Activated naive CD4-positive, alpha-beta T cell treated with anti-CD3 and anti-CD28 coated beads, Interleukin-2, amount 50 U/mL, for 16 hours (primary cell): ENCODE results near the gene LTBP3.
A peak's percentile ranks its signal among the peaks of the same experiment; 100 is the strongest.

Experiments
- DNase-seq: peaks from one replicate; pipeline ENCODE4 v3.0.0-alpha.2; 2020

LTBP3 gene

GRCh38 chr11:65553301-65554001 lies 4.7 kb downstream of the LTBP3 start:
- peak; percentile 67 for DNase-seq

- DNase-seq, result no peak
Observed at GRCh38 chr11:65552388-65552951, 5.7 kb downstream of the LTBP3 start.

- peak; percentile 60 for DNase-seq
Observed at GRCh38 chr11:65551572-65552387, 6.4 kb downstream of the LTBP3 start.

- DNase-seq, result no peak
Observed at GRCh38 chr11:65549096-65549495, 9.1 kb downstream of the LTBP3 start.

- no peak for DNase-seq
Observed at GRCh38 chr11:65548395-65548794, 9.8 kb downstream of the LTBP3 start.

GRCh38 chr11:65547446-65548125 lies 10.6 kb downstream of the LTBP3 start:
- DNase-seq, result no peak

GRCh38 chr11:65546217-65546958 lies 11.8 kb downstream of the LTBP3 start:
- peak; percentile 96 for DNase-seq

- no peak for DNase-seq
Observed at GRCh38 chr11:65545853-65546216, 12.3 kb downstream of the LTBP3 start.

- no peak for DNase-seq
Observed at GRCh38 chr11:65542738-65543390, 15.3 kb downstream of the LTBP3 start.

GRCh38 chr11:65541093-65541982 lies 16.8 kb downstream of the LTBP3 start:
- no peak for DNase-seq

GRCh38 chr11:65540290-65541092 lies 17.7 kb downstream of the LTBP3 start:
- peak; percentile 89 for DNase-seq

GRCh38 chr11:65539744-65540289 lies 18.3 kb downstream of the LTBP3 start:
- no peak for DNase-seq

GRCh38 chr11:65538915-65539743 lies 19.0 kb downstream of the LTBP3 start:
- no peak for DNase-seq

- DNase-seq, result no peak
Observed at GRCh38 chr11:65538232-65538914, 19.8 kb downstream of the LTBP3 start.

GRCh38 chr11:65537620-65538231 lies 20.4 kb downstream of the LTBP3 start:
- no peak for DNase-seq

GRCh38 chr11:65537296-65537597 lies 20.9 kb downstream of the LTBP3 start:
- DNase-seq, result no peak

GRCh38 chr11:65536412-65537295 lies 21.5 kb downstream of the LTBP3 start:
- DNase-seq, result no peak
